Germinal center (tissue), 1 donor: Measurements from ENCODE around the gene FIP1L1.
"Not testable (repeated sequence)": the region's sequence is repeated elsewhere in the genome, so short reads cannot be mapped to it uniquely, and the experiment has no call there.

Source experiments
- DNase-seq: peaks from one replicate; pipeline ENCODE4 v3.0.0; 2012; ENCODE audit warnings: mixed read lengths, low spot score

Gene FIP1L1, protein sequence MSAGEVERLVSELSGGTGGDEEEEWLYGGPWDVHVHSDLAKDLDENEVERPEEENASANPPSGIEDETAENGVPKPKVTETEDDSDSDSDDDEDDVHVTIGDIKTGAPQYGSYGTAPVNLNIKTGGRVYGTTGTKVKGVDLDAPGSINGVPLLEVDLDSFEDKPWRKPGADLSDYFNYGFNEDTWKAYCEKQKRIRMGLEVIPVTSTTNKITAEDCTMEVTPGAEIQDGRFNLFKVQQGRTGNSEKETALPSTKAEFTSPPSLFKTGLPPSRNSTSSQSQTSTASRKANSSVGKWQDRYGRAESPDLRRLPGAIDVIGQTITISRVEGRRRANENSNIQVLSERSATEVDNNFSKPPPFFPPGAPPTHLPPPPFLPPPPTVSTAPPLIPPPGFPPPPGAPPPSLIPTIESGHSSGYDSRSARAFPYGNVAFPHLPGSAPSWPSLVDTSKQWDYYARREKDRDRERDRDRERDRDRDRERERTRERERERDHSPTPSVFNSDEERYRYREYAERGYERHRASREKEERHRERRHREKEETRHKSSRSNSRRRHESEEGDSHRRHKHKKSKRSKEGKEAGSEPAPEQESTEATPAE

DNA sequence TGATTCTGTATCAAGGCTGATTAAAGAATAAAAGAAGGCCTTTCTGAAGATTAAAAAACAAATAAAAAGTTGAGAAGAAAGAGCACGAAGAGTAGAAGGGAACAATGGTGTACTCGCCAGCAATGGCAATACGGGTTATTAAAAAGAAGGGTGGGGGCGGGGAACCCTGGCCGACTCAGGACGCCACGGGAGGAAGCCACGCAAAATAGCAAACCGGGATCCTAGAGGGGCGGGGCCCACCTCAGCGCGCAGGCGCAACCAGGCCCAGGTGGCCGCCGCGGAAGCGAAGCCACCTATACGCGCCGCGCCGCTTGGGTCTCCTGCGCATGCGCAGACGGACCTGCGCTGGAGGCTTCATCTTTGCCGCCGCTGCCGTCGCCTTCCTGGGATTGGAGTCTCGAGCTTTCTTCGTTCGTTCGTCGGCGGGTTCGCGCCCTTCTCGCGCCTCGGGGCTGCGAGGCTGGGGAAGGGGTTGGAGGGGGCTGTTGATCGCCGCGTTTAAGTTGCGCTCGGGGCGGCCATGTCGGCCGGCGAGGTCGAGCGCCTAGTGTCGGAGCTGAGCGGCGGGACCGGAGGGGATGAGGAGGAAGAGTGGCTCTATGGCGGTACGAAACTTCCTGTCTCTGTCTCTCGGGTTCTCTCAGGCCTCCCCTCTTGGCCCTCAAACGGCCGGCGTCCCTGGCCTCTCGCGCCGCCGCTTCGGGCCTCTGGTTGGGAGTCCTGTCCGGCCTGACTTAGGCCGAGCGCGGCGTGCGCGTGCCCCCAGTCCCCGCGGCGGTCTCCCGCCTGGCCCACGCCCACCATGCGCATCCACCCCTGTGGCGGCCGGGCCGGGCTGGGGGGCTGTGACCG, at the start of gene FIP1L1:
TSS of gene FIP1L1 (plus strand) at position 323 of the 852 bp plus-strand sequence. CDS start at position 521, 198 bp downstream.
- DNase-seq, result peak; percentile 97

DNA sequence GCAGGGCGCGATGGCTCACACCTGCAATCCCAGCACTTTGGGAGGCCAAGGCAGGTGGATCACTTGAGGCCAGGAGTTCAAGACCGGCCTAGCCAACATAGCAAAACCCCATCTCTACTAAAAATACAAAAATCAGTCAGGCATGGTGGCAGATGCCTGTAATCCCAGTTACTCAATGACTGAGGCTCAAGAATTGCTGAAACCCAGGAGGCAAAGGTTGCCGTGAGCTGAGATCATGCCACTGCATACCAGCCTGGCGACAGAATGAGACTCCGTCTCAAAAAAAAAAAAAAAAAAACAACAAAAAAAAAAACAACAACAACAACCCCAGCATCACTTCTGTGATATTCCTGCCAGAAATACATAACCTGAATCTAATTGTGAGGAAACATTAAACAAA, 42.5 kb upstream of the FIP1L1 start:
- not testable (repeated sequence) for DNase-seq

DNA sequence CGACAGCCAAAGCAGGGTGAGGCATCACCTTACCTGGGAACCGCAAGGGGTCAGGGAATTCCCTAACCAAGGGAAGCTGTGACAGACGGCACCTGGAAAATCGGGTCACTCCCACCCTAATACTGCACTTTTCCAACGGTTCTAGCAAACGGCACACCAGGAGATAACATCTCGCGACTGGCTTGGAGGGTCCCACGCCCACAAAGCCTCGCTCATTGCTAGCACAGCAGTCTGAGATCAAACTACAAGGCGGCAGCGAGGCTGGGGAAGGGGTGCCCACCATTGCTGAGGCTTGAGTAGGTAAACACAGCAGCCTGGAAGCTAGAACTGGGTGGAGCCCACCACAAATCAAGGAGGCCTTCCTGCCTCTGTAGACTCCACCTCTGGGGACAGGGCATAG, 37.3 kb upstream of the FIP1L1 start:
- DNase-seq, result not testable (repeated sequence)

DNA sequence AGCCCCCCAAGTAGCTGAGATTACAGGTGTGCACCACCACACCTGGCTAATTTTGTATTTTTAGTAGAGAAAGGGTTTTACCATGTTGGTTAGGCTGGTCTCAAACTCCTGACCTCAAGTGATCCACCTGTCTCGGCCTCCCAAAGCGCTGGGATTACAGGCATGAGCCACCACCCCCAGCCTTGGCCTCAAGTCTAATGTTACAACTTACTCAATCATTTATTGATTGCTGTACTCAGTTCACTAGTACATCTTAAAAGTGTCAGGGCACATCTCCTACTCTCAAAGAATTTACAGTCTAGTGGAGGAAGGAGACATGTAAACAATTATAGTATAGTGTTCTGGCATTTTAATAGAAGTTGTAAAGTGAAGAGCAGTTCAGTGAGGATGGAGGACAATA, 31.0 kb upstream of the FIP1L1 start:
- not testable (repeated sequence) for DNase-seq

DNA sequence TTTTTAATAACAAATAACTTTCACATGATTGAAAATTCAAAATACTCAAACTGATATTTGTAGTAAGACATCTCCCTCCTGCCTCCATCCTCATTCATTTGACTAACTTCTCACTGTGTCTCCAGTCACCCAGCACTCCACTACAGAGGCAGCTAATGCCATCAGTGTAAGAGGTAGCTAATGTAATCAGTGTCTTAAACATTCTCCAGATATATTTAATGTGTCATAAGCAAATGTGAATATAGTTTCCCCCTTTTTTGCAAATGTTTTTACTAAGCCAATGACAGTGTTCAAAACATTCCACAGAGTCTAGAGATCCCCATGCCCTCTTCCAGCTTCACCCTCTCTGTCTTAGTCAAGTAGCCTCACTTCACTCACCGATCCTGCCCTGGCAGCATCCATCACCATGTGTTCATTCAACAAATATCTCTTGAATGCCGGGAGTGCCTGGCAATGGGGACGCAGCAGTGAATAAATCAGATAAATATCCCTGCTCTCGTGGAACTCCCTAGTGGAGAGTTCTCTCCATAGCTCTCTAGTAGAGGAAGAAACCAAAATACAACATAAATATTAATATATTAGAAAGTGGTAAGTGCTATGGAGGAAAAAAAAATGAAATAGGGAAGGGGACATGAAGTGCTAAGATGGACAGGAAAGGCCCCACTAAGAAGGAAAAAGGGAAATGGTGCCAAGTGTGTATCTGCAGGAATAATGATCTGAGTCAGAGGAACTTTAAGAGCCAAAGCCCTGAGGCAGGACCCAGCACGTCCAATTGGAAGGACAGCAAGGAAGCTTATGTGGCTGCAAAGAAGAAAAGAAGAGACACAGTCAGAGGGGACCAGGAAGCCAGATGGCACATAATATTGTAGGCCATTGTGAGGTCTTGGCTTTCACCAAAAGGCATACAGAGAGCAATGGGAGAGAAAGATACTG, 30.3 kb upstream of the FIP1L1 start:
- DNase-seq, result no peak

DNA sequence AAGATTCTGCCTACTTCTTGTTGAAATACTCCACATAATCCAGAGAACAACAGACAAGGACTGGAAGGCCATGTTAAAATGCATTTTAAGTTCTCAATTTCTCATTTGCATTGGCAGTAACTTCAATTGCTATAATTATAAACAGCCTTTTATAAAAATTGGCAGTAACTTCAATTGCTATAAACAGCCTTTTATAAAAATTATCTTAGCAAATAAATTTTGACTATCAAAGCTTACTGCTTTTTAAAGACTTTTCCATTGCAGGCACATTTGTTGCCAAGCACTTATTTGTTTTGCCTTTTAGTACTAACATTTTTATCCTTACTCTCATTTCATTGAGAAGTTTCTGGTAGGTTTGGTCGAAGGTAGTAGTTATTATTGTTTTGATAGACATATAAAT, 29.4 kb upstream of the FIP1L1 start:
- no peak for DNase-seq

DNA sequence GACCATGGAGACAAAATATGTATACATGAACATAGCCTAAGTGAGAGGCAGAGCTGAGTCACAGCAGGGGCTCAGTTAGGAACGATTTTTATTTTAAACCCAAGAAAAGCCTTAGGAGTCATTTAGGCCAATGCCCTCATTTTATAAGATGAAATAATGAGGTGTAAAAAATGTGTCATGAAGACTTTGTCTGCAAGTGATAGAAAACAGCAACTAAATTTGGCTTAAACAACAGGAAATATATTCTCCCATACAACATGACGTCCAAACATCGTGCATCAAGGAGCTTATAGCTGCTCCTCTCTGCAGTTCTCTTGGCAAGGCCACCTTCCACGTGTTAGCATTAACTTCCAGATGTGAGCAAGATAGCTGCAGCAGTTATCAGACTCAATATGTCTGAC, 28.4 kb upstream of the FIP1L1 start:
- no peak for DNase-seq

DNA sequence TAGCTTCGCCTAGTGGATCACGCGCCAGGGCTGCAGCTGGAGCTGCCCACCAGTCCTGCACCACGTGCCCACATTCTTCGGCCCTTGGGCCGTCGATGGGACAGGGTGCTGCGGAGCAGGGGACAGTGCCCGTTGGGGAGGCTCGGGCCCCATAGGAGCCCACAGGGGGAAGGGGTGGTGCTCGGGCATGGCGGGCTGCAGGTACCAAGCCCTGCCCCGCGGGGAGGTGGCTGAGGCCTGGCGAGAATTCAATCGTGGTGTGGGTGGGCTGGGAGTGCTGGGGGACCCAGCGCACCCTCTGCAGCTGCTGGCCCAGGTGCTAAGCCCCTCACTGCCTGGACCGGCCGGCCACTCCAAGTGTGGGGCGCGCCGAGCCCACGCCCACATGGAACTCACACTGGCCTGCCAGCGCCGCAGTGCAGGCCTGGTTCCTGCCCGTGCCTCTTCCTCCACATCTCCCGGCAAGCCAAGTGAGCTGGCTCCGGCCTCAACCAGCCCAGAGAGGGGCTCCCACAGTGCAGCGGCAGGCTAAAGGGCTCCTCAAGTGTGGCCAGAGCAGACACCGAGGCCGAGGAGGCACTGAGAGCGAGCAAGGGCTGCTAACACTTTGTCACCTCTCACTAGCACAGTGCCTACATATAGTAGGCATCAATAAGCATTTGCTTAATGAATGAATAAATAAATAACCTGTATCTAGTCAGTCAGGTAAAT, 23.3 kb upstream of the FIP1L1 start:
- DNase-seq, result no peak

DNA sequence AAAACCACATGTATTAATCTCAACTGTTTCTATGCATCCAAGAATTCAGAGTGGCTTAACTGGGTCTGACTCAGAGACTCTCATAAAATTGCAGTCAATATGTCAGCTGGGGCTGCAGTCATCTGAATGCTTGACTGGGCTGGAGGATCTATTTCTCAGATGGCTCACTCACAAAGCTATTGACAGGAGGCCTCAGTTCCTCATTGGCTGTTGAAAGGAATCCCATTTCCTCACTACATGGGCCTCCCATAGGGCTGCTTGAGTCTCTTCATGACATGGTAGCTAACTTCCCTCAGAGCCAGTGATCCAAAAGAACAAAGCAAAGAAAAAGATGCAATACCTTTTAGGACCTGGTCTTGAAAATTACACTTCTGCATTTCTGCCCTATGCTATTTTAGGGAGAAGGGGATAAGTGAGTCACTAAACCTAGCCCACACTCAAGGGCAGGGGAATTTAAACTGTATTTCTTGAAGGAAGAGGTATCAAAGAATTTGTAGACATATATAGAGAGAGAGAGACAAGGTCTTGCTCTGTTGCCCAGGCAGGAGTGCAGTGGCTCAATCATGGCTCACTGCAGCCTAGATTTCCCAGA, 21.4 kb upstream of the FIP1L1 start:
- no peak for DNase-seq

DNA sequence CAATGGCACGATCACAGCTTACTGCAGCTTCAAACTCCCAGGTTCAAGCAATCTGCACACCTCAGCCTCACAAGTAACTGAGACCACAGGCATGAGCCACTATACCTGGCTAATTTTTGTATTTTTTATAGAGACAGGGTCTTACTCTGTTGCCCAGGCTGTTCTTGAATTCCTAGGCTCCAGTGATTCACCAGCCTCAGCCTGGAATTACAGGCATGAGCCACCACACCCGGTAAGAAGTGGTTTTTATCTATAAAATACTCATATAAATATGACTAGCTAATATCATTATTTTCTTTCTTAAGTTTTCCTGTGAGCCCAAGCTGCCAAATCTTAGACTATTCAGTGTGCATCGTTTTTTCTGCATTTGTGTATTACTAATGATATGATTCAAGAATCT, 16.0 kb upstream of the FIP1L1 start:
- DNase-seq, result no peak

DNA sequence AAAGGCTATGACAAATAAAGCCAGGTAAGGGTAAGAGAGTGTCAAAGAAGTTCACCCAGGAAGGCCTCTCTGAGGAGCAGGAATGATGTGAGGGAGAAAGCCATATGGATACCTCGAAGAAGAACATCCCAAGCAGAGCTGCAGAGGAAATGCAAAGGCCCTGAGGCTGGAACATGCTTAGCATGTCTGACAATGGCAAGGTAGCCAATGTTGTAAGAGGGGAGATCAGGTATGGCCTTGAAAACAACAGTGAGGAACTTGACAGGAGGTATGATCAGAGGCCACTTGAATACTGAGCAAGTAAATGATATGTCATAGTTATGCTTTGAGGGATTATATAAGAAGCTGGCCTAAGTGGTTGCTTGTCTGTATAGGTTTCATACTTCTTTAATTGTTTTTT, 15.3 kb upstream of the FIP1L1 start:
- no peak for DNase-seq

DNA sequence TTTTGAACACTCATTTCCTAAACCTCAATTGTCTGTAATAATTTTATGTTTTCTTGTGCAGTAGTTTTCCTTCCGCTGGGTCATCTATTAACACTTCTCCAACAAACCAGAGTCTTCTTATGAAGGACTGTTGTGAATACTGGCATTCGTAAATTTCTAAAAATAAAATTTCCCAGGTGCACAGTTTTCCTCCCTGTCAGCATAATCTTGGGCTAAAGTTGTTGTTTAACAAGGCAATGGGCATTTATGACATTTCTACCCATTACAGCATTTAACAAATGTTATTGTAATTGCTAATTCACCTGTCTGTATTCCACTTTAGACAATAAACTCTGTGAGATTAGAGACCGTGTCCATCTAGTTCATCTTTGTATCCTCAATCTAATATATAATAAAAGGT, 12.8 kb upstream of the FIP1L1 start:
- DNase-seq, result no peak

DNA sequence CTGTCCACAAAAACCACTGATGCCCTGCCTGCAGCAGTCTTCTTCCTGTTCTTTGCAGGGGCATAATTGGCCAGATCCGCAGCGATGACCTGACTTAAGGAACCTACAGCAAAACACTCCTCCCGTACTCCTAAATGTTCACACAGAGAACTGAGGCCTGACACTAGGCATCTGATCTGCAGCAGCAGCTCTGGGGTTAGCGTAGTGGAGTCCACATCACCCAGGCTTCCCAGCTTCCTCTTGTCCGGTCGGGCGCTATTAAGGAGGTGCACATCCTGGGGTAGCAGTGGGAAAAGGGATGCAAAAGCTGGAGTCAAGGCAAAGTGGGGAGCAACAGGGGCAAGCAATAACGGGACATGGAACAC, 12.3 kb upstream of the FIP1L1 start:
- peak; percentile 30 for DNase-seq

DNA sequence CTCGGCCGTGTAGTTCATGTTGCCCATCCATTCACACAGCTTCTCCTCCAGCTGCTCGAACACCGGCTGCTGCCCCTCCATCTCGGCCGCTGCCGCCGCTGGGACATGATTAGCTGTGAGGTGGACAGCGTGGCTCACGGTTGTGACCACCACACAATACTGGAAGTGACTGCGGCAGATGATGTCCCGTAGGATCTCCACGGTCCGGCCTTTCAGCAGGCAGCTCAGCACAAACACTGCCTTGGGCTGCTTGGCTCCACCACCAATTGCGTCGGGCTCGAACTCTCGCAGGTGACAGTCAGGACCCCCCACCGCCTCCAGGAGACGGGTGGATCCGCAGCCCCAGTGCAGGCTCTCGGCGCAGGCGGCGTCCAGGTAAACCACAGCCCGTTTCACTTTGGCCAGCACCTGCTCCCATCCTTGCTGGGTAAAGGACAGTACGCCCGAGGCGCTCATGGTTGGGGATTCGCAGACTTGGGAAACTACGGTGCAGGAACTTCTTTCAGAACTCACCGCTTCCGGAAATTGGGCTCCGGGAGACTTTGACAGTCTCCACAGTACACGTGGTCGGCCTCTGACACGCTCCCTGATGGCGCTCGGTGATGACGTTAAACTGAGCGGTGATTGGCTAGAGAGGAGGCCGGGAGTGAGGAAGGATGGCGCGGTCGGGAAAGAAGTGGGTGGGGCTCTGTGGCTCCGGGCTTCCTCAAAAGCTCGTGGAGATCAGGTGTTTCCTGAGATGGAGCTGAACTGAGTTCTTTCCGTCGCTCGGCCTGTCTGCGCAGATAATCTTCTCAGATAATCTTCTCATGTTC, 11.7 kb upstream of the FIP1L1 start, which contains the start of gene SCFD2:
TSS of gene SCFD2 (minus strand) at position 576 of the 815 bp plus-strand sequence.
- peak; percentile 97 for DNase-seq

DNA sequence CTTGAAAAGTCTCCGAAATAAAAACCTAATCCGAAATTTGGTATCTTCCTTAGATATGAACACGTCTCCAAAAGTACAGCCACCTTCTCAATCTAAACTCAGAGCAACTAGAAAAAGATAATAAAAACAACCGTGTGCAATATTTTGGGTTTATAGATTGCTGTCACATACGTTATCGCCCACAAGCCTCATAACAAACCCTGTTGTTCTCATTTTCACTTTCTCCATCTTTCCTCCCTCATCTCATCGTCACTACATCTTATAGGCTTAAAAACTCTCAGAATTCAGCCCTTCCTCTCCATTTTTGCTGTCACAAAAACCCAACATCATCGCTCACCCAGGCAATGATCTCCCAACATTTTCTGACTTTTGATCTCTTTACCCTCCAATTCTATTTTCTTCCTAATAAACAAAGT, 11.1 kb upstream of the FIP1L1 start:
- DNase-seq, result no peak

DNA sequence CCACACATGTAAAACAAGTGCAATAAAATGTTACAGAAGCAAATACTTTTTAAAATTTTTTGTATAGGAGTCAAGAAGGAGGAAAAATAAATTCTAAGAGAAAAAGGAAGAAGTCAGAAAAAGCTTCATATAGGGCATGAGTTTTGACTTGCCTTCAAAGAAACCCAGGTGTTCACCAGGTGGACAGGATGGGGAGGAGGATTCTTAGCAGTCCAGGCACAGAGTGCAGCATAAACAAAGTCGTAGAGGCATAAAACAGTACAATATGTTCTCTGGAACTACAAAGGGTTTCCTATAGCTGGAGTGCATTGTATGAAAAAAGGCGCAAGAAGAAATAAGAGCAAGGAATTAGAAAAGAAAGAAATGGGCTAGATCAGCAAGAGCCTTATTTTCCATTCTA, 9.7 kb upstream of the FIP1L1 start:
- no peak for DNase-seq

DNA sequence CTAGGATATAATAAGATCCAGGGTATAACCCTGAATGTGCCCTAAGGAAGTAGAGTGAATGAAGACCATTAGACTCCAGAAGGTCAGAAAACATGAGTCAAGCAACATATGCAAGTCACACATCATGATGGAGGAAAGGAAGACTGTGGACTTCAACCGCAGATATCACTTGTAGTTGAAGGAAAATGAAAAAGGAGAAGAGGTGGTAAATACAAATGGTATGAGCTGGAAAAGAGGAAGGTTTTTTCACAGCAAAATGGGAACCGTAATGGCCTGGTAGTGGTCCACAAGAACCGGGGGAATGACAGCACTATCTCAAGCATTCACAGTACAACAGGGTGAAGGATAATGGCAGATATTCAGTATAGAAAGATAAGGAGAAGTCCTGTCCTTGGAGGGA, 6.4 kb upstream of the FIP1L1 start:
- DNase-seq, result no peak

DNA sequence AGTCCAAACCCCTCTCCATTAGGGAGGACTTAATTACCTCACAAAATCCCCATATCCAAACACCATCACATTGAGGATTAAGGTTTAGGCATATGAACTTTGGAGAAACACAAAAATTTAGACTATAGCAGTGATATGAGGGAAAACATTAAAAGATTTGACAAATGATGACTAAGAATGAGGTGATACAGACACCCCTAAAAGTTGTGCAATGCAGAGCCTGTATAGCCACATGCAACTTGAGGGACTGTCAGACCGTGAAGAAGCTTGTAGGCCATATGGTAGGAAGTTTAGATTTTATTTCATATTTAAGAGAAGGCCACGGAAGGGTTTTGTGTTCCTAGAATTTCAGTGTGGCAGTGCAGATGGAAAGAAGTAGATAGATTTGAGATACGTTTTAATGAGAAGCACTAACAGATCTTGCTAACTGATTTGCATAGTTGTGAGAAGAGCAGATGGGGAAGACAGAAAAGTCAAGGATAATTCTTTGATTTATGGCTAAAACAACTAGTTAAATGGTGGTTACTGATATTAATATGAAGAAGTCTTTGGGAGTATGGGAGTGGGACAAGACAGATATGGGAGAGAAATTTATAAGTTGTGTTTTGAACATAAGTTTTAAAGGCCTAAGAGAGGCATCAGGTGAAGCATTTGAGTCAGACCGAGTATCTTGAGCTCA, 5.5 kb upstream of the FIP1L1 start:
- no peak for DNase-seq

DNA sequence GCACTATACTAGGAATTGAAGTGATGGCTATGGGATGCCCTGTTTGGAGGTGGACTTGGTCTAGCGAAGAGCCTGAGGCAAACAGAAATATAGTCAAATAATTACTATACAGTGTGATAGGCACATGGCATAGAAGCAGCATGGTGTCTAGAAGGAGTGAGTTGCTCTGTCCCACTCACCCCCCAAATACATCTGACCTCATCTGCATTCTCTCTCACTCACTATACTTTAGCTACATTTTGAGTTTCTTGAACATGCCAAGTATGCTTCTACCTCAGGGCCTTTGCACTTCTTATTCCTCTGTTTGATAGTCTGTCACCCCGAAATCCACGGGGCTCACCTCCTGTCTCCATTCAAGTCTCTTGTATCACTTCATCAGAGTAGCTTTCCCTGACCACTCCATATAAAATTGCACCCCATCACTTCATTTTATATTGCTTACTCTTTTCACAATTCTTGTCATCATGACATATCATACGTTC, 2.6 kb upstream of the FIP1L1 start:
- no peak for DNase-seq
